Measurements from ENCODE around the gene TRAPPC12. TPM values are rescaled to one million over a fixed set of nuclear protein-coding genes. Genes with fewer than 3 reads are reported as not detected.

The TRAPPC12 gene
- total RNA-seq, 3 donors from 2014 or later, result 52.5 to 89.6 (median 69.2) TPM

DNA sequence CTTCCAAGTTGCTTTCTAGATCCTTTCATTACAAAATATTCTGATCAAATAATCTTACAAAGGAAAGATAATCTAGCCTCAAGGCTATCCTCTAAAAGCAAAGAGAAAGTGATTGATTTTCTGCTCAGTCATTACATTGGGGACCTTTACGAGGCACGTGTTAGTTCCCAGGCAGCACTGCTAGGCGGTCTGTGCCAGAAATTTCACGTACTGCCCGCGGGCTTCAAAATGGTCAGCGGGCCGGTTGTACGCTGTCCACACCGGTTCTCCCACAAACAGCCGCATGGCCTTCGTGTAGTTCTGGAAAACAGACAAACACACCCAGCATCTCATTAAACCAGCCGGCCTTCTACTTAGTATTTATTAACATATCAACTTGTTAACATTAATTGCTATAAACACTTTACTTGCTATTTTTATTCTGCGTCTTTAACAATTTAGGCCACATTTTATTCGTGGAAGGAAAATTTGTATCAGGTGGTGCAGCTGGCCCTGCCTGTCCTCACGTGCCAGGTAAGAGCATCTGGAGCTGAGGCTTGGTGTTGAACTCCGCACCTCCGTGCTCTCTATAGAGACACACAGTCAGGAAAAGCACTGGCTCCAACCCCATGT, 119.4 kb downstream of the TRAPPC12 start:
- Histone ChIP-seq H3K9me3 (no peaks in the 10 kb centered on the region), H3K27ac (no peak overlapping the region), H3K4me3 (no peak overlapping the region), H3K4me1 (no peaks in the 10 kb centered on the region), H3K27me3 (no peaks in the 10 kb centered on the region), H3K36me3 (no peaks in the 10 kb centered on the region)
- intact Hi-C loops (cut with DNase I; ENCODE audit: low total_unique reads), result no loop called here
- TF ChIP-seq, protein P1, sequence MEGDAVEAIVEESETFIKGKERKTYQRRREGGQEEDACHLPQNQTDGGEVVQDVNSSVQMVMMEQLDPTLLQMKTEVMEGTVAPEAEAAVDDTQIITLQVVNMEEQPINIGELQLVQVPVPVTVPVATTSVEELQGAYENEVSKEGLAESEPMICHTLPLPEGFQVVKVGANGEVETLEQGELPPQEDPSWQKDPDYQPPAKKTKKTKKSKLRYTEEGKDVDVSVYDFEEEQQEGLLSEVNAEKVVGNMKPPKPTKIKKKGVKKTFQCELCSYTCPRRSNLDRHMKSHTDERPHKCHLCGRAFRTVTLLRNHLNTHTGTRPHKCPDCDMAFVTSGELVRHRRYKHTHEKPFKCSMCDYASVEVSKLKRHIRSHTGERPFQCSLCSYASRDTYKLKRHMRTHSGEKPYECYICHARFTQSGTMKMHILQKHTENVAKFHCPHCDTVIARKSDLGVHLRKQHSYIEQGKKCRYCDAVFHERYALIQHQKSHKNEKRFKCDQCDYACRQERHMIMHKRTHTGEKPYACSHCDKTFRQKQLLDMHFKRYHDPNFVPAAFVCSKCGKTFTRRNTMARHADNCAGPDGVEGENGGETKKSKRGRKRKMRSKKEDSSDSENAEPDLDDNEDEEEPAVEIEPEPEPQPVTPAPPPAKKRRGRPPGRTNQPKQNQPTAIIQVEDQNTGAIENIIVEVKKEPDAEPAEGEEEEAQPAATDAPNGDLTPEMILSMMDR (IDR thresholded peaks at IDR 0.05), result no peak
- TF ChIP-seq POLR2AphosphoS5 (IDR thresholded peaks at IDR 0.05) (no peak), POLR2A (IDR thresholded peaks at IDR 0.05) (no peak)
- DNase-seq (ENCODE audit: low spot score in 2 of 2), result no peak

DNA sequence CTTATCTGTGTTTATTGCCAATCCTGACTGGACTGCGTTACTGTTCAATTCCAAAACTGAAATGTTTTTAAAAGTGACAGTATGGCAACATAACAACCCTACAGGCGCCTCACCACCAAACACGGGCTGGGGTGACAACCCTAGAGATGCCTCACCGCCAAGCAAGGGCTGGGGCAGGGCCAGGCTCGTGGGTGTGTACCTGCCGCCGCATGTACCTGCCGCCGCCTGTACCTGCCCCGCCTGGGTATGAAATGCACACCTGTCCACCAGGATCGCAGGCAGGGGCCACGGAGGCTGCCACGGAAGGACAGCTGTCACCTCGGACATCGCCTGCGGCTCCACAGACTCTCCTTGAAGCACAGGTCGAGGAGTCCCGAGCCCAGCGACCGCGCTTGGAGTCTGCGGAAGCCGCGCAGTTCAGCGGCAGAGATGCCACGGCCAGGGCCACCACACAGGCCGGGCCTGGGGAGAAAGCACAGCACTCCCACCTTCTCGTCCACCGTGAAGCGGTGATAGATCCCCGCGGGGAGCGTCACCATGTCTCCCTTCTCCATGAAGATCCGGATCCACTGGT, 120.9 kb downstream of the TRAPPC12 start:
- TF ChIP-seq, protein P1 (IDR thresholded peaks at IDR 0.05), result no peak
- TF ChIP-seq POLR2AphosphoS5 (IDR thresholded peaks at IDR 0.05) (no peak), POLR2A (IDR thresholded peaks at IDR 0.05) (no peak)
- H3K4me1 ChIP-seq, result no peaks in the 10 kb centered on the region
- H3K27me3 ChIP-seq, result no peaks in the 10 kb centered on the region
- no peaks in the 10 kb centered on the region for H3K36me3 ChIP-seq
- intact Hi-C loops (cut with DNase I; ENCODE audit: low total_unique reads), result no loop called here
- no peaks in the 10 kb centered on the region for H3K9me3 ChIP-seq
- H3K4me3 ChIP-seq, result no peak overlapping the region
- no peak for DNase-seq (ENCODE audit: low spot score in 2 of 2)
- H3K27ac ChIP-seq, result no peak overlapping the region

DNA sequence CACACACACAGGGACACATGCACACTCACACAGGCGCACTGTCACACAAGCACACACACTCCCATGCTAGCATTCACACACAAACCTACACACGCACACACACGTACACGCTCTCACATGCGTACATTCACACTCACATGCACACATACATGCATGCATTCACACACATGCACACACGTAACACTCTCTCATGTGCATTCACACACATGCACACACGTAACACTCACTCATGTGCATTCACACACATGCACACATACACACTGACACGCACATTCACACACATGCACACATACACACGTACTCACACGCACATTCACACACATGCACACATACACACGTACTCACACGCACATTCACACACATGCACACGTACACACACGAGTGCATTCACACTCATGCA, 123.6 kb downstream of the TRAPPC12 start:
- H3K4me3 ChIP-seq, result no peak overlapping the region
- H3K27me3 ChIP-seq, result no peaks in the 10 kb centered on the region
- H3K36me3 ChIP-seq, result no peaks in the 10 kb centered on the region
- intact Hi-C loops (cut with DNase I; ENCODE audit: low total_unique reads), result no loop called here
- no peaks in the 10 kb centered on the region for H3K9me3 ChIP-seq
- TF ChIP-seq, protein P1 (IDR thresholded peaks at IDR 0.05), result no peak
- TF ChIP-seq POLR2A (IDR thresholded peaks at IDR 0.05) (no peak), POLR2AphosphoS5 (IDR thresholded peaks at IDR 0.05) (no peak)
- no peaks in the 10 kb centered on the region for H3K4me1 ChIP-seq
- no peak overlapping the region for H3K27ac ChIP-seq
- DNase-seq (ENCODE audit: low spot score in 2 of 2), result no peak

DNA sequence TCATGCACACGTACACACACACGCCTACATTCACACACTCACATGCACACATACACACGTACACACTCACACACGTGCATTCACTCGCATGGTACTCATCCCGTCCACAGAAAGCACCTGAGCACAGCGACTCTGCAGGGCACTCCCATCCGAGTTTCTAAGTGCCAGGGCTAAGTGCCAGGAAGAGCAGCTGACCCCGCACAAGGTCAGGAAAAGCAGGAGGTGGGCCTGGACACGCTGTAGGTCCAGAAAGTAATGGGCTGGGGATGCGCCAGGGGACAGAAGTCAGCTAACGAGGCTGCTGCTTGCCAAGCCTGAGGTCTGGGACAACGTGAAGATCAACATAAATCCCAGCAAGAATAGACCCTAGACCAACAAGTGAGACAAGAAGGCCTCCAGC, 124.0 kb downstream of the TRAPPC12 start:
- H3K36me3 ChIP-seq, result no peaks in the 10 kb centered on the region
- H3K27ac ChIP-seq, result no peak overlapping the region
- no peaks in the 10 kb centered on the region for H3K4me1 ChIP-seq
- intact Hi-C loops (cut with DNase I; ENCODE audit: low total_unique reads), result no loop called here
- DNase-seq (ENCODE audit: low spot score in 2 of 2), result no peak
- no peak overlapping the region for H3K4me3 ChIP-seq
- H3K9me3 ChIP-seq, result no peaks in the 10 kb centered on the region
- TF ChIP-seq POLR2AphosphoS5 (IDR thresholded peaks at IDR 0.05), result no peak
- TF ChIP-seq POLR2A (IDR thresholded peaks at IDR 0.05), result no peak
- TF ChIP-seq, protein P1 (IDR thresholded peaks at IDR 0.05), result no peak
- H3K27me3 ChIP-seq, result no peaks in the 10 kb centered on the region

DNA sequence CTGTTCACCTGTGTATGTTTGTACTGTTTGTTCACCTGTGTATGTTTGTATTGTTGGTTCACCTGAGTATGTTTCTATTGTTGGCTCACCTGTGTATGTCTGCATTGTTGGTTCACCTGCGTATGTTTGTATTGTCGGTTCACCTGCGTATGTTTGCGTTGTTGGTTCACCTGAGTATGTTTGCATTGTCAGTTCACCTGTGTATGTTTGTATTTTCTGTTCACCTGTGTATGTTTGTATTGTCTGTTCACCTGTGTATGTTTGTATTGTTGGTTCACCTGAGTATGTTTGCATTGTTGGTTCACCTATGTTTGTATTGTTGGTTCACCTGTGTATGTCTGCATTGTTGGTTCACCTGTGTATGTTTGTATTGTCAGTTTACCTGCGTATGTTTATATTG, 125.2 kb downstream of the TRAPPC12 start:
- TF ChIP-seq POLR2A (IDR thresholded peaks at IDR 0.05) (no peak), POLR2AphosphoS5 (IDR thresholded peaks at IDR 0.05) (no peak)
- TF ChIP-seq, protein P1 (IDR thresholded peaks at IDR 0.05), result no peak
- no peaks in the 10 kb centered on the region for H3K36me3 ChIP-seq
- H3K4me1 ChIP-seq, result no peaks in the 10 kb centered on the region
- H3K27me3 ChIP-seq, result no peaks in the 10 kb centered on the region
- intact Hi-C loops (cut with DNase I; ENCODE audit: low total_unique reads), result no loop called here
- no peak overlapping the region for H3K27ac ChIP-seq
- H3K9me3 ChIP-seq, result no peaks in the 10 kb centered on the region
- no peak for DNase-seq (ENCODE audit: low spot score in 2 of 2)
- no peak overlapping the region for H3K4me3 ChIP-seq
